ENCODE measurements around the gene SNAP23. TPM values are rescaled to one million over a fixed set of nuclear protein-coding genes. Genes with fewer than 3 reads are reported as not detected.

The SNAP23 gene
- total RNA-seq, 1 experiment from 2014 or later = 63.2 TPM

GRCh38 chr15:42507514-42507913, 12.1 kb downstream of the SNAP23 start:
- Histone ChIP-seq H3K9ac (ENCODE audit: extremely low read depth, insufficient read length, low read length) (no peak overlapping the region), H3K27ac (ENCODE audit: insufficient read length, low read depth, low read length) (no peak overlapping the region), H2AK5ac (ENCODE audit: insufficient read length, low read length) (no peak overlapping the region), H3T11ph (ENCODE audit: low read length) (no peak overlapping the region), H4K91ac (ENCODE audit: insufficient read length, low read depth, low read length) (no peak overlapping the region), H2BK20ac (ENCODE audit: low read depth, low read length, poor library complexity, severe bottlenecking) (no peak overlapping the region), H2BK12ac (ENCODE audit: insufficient read length, low read depth, low read length) (no peak overlapping the region), H3K79me1 (ENCODE audit: insufficient read depth, low read depth, low read length, poor library complexity, severe bottlenecking) (peaks cover 3% of the 10 kb centered on the region), H3K9me3 (ENCODE audit: control insufficient read depth, low read depth, low read length) (no peaks in the 10 kb centered on the region), H2AFZ (ENCODE audit: low read length) (no peak overlapping the region), H3K14ac (ENCODE audit: insufficient read depth, low read length) (no peak overlapping the region), H2BK5ac (ENCODE audit: insufficient read length, low read length) (no peak overlapping the region), H4K8ac (replicated peaks; ENCODE audit: insufficient read length, low read depth, low read length) (no peak overlapping the region), H4K5ac (ENCODE audit: insufficient read length, low read depth, low read length) (no peak overlapping the region), H2BK120ac (ENCODE audit: low read depth, low read length, poor library complexity, severe bottlenecking) (no peak overlapping the region), H3K4me1 (ENCODE audit: insufficient read depth, low read length) (no peaks in the 10 kb centered on the region), H3K23ac (ENCODE audit: insufficient read length, low read depth, low read length) (no peak overlapping the region), H3K4ac (ENCODE audit: low read depth, low read length) (no peak overlapping the region), H3K23me2 (ENCODE audit: insufficient read length, low read depth, low read length, poor library complexity, severe bottlenecking) (no peaks in the 10 kb centered on the region), H3K56ac (ENCODE audit: insufficient read length, low read depth, low read length) (no peak overlapping the region), H3K18ac (ENCODE audit: insufficient read length, low read depth, low read length) (no peak overlapping the region), H2BK15ac (ENCODE audit: low read depth, low read length) (no peak overlapping the region), H3K79me2 (ENCODE audit: insufficient read depth, low read length) (peaks cover under 1% of the 10 kb centered on the region; the same call in 1 of the 2 replicates), H4K20me1 (ENCODE audit: control insufficient read depth, insufficient read depth, insufficient read length) (no peaks in the 10 kb centered on the region), H3K27me3 (ENCODE audit: insufficient read depth, low read length) (no peaks in the 10 kb centered on the region), H3K4me2 (ENCODE audit: insufficient read depth, insufficient read length, low read length) (no peak overlapping the region)
- H3K9me3 Mint-ChIP-seq = no peaks in the 10 kb centered on the region
- WGBS (ENCODE audit: extremely low coverage, insufficient read length, low lambda C conversion rate) = no CpG with 5 or more reads among the region's 4 CpGs
- no peaks in the 10 kb centered on the region for H3K27me3 Mint-ChIP-seq (ENCODE audit: low read depth)
- no peak for DNase-seq
- no peak overlapping the region; a peak in 1 of 7 replicates for H3K27ac Mint-ChIP-seq
- no peak for TF ChIP-seq CTCF (conservative IDR thresholded peaks at IDR 0.05)
- H3K36me3 Mint-ChIP-seq (ENCODE audit: insufficient read depth in 1 of 3, low read depth in 3 of 3) = peaks cover 0 to 4% (median 2%) of the 10 kb centered on the region in 3 experiments; a peak in 3 of 7 replicates
- H3K4me3 Mint-ChIP-seq = no peak overlapping the region
- peaks cover 4 to 5% of the 10 kb centered on the region in 2 experiments for H3K4me1 Mint-ChIP-seq
